Stimulated activated naive CD8-positive, alpha-beta T cell treated with anti-CD3 and anti-CD28 coated beads, Interleukin-15, Interleukin-2, amounts not matched to agents 100 U/mL and 50 U/mL, for 24 hours (primary cell): Measurements from ENCODE around the gene STRA6.
A peak's percentile ranks its signal among the peaks of the same experiment; 100 is the strongest.

Experiments
- ATAC-seq: fragments of 150-1000 bp; cut with Tn5 transposase; one replicate; pipeline ENCODE4 v1.10.0; 2021
- DNase-seq: peaks from one replicate; pipeline ENCODE4 v3.0.0; 2021

STRA6 gene

GRCh38 chr15:74206801-74207281 lies 4.3 kb upstream of the STRA6 start:
- DNase-seq, result no peak

DNA sequence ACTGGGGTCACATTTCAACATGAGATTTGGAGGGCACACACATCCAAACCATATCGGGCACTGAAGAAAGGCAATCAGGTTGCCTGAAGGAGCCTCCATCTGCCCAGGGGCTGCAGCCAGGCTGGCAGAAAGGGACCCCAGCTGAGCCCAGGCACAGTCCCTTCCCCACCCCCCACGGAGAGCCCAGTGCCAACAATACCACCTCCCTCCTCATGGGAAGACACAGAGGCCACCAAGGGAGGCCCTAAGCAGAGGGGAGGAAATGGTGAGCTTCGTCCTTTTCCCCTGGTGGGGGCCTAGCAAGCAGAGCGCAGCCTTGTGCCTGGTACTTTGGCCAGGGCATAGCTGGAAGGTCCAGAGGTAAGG lies 3.0 kb upstream of the STRA6 start:
- no peak for ATAC-seq
- DNase-seq, result no peak

More at GRCh38 chr15:74206801-74207281, 4.3 kb upstream of the STRA6 start:
- ATAC-seq, result no peak

DNA sequence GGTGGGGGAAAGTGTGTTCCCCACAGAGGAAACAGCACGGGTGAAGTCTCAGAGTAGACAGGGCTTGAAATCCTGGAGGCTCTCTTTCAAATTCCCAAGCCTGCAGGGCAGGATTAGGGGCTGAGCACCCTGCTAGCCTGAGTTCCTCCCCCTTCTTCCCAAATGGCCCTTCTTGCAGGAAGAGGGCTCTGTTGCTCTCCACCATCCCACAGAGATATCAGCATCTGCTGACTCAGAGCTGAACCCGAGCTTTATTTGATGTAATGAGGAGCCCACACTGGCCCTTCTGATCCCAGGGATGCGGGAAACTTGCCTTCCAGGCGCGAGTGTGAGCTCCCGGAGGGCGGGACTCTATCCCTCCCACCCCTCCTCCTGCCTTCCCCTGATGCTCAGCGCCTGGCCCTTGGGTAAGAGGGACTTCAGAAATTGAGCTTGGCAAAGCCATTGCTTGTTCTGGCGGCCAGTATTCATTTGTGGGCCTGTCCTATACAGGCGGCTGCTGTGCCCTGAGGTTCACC lies 1.4 kb upstream of the STRA6 start:
- ATAC-seq (no peak), DNase-seq (no peak)

DNA sequence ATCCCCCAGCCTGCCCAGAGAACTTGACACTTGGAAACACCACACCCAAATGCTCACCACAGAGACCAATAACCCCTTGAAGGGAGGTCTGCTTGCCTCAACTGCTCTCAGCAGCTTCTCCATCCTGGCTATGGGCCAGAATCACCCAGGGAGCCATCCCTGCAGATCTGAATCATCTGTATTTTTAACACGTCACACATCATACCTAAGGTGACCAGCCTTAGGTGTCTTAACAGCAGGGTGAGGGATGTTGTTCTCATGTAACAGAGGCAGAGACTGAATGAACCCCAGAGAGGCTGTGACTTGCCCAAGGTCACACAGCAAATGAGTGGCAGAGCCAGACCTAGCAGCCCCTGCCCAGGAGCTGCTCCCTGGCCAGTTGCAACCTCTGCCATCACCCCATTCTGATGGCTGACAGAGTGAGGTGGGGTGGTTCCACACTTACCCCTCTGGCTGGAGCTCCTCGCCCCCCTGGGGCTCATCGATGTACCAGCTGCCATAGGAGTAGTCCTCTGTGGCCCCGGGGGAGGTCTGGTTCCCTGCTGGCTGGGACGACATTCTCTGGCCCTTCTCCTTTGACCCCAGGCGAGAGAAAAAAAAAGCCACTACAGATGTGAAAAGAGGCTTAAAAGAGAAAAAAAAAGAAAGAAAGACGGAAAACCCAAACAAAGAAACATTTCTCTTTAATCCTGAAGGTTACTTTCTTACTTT lies 722 bp downstream of the STRA6 start:
- DNase-seq (no peak), ATAC-seq (no peak)

DNA sequence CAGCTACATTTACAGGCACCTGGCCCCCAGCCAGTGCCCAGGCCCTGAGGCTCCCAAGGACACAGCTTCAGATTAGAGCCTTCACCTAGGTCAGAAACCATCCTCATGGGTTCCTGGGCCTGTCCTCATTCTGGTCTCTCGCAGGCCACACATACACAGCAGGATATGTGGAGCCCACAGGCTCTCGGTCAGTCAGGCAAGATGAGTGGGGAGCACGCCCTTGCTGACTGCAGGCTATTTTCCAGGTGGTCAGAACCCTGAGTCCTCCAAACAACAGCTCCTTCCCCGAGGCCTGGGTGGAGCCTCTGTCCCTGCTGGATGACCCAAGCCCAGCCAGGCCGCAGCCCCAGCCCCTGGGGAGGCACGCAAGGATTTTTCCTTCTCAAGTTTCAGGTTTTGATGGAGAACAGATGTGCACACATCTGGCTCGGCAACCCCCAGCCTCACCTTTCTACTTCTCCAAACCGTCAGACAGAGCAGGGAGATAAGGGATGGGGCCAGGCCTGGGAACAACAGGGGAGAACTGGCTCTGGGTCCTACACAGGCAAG lies 1.6 kb downstream of the STRA6 start:
- ATAC-seq (no peak), DNase-seq (no peak)

DNA sequence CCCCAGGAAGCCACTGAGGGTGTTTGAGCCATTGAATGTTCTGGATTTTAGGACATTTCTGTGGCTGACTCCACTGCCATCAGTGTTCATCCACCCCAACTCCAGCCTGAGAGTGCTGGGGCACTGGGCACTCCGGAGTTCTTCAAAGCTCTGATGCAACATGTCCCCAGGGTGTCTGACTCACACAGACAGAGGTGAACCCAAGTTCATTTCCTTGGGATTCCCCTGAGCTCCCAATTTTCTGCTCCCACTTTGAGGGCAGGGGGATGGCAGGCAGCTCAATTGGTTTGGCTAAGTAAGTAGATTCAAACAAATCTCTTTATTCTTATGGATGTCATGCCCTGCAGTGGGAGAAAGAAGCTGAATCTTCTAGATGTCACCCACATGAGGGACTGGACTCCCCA lies 2.2 kb downstream of the STRA6 start:
- DNase-seq, result no peak
- no peak for ATAC-seq

GRCh38 chr15:74199297-74199652 lies 3.3 kb downstream of the STRA6 start:
- DNase-seq (no peak), ATAC-seq (no peak)

GRCh38 chr15:74197176-74197965 lies 5.2 kb downstream of the STRA6 start:
- ATAC-seq (no peak), DNase-seq (no peak)

- DNase-seq (no peak), ATAC-seq (no peak)
These were observed 6.4 kb downstream of the STRA6 start for GRCh38 chr15:74196175-74196574.

GRCh38 chr15:74194572-74195559 lies 7.7 kb downstream of the STRA6 start:
- ATAC-seq, result no peak
- no peak for DNase-seq

DNA sequence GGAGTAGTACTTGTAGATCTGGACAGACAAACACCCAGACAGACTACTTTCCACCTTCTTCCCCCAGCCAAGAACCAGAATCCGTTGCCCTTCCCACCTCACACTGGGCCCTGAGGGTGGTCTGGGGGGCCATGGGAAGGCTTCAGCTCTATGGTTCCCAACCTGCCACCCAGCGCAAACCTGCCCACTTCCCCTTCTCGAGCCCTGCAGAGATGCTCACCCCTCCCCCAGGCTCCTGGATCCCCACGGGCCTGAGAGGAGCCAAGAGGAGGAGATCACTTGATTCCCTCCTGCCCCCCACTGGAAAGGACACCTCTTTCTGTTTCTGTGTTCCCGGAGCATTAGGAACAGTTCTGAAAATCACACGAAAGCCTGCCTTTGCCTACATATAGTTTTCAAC lies 8.7 kb downstream of the STRA6 start:
- ATAC-seq (no peak), DNase-seq (no peak)

- ATAC-seq, result no peak
- DNase-seq, result no peak
These were observed 9.3 kb downstream of the STRA6 start for GRCh38 chr15:74193299-74193718.

DNA sequence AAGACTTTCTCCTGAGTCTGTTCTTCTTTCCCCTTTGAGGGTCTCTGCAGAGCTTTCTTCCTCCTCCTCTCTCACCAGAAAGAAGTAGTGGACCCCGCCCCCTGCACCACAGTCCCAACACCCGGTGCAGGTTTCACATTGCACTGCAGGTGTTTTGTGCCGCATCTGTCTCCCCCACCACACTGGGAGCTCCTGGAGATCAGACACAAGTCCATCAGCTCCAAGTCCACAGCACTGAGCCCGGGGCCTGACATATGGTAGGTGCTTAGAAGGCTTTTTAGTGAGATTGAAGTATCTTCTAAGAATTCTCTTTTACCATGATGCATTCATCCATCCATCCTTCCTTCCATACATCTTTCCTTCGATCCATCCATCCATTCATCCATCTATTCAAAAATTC lies 9.8 kb downstream of the STRA6 start:
- ATAC-seq (no peak), DNase-seq (no peak)

DNA sequence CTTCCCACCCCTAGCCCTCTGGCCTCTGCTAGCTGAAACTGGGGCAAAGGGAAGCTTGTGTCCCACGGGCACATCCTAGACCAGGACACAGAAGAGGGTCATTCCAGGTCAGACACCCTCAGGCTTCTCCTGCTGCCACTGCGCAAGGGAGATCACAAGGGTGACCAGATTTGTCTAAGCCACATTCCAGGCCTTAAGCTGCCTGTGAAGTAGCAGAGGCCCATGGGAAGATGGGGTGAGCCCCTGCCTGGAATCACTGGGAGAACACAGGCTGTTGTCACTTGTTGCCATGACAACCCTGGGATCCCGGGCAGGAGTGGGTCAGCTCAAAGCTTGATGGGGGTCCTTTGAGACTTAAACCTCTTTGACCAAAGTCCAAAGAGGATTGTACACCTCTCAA lies 10.8 kb downstream of the STRA6 start:
- no peak for DNase-seq
- ATAC-seq, result no peak

DNA sequence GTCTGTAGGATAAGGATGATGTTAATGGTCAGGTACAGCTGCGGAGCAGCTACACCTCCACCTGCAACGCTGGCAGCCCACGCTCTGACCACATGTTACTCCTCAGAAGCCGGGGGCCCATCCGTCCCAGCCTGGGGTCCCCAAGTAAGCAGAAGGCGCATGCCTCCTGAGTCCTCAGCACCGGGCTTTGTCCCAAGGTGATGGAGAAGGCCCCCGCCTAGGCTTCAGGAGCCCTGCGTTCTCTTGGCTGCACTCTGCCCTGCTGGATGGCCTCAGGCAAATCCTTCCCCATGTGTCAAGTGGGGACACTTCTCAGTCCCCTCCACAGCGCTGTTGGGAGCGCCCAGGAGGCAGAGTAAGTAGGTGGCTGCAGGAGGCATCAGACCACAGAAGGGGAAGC lies 14.4 kb downstream of the STRA6 start:
- ATAC-seq, result no peak
- DNase-seq, result no peak

DNA sequence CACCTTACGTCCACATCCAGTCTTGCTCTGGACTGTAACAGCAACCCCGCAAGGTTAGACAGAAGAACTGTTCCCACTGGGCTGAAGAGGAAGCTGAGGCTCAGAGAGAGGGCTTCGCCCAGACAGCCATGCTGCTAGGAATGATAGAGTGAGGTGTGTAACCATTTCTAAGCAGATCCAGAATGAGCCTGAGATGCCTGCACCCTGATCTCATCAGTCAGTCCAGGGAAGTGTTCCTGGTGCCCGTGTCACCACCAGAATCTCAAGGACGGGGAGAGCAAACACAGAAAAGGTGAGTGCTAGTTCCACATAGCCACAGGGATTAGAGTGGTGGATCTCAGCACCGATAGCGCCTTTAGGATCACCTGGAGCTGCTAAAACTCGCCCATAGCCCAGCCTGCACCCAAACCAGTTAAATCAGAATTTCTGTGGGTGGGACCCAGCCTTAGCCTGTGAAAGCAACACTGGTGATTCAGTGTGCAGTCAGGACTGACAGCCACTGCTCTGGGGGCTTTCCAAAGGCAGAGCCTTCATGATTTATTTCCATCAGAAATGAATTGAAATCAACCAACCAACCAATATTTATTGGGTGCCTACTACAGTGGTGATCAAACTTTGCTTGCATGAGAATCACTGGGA lies 16.8 kb downstream of the STRA6 start:
- DNase-seq (no peak), ATAC-seq (peak; percentile 33)

GRCh38 chr15:74184582-74185091 lies 17.9 kb downstream of the STRA6 start:
- DNase-seq (no peak), ATAC-seq (peak; percentile 25)

- DNase-seq (no peak), ATAC-seq (no peak)
These were observed 20.5 kb downstream of the STRA6 start for GRCh38 chr15:74182131-74182530.

DNA sequence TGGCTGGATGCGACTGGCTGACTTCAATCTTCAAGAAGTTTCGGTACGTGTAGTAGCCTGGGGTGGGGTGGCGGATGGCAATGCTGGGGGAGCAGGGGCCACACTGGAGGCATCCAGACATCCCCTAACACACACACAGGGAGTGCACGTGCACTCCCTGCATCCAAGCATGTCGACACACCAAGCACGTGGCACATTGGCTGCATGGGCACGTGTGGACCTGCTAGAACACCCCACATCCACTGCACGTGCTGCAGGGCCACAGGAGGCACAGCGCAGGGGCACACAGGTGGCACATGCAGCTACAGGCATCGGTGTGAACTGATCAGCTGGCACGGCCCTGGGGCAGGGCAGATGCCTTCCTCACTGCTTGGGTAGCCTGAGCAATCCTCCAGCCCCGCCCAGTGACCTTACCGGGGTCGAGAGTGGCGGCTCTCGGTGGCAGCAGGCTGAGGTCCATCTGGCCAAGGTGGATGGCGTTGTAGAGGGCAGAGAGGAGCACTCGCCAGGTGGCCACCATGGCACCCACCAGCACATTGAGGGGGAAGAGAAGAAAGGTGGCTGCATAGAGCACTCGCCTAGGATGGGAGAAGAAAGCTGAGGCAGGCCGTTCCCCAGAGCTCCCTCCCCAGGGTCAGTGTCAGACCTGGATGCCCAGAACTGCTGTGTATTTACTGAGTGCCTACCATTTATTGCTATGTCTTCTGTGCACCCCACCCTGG lies 21.5 kb downstream of the STRA6 start:
- DNase-seq (no peak), ATAC-seq (no peak)
